LNCaP clone FGC (cell line): ENCODE measurements around the gene PGR.

ENCODE experiments used
- DNase-seq: peaks from one replicate; pipeline ENCODE4 v3.0.0-alpha.2; 2011; ENCODE audit warnings: low read depth
- H3K4me3 ChIP-seq: 2 replicates; pipeline ENCODE4 v1.5.1; 2011; ENCODE audit warnings: mild to moderate bottlenecking, low read depth, low read length, control low read depth
- TF ChIP-seq, protein P1 (sequence below): IDR thresholded peaks from 2 replicates; pipeline ENCODE4 v1.5.1; 2012; ENCODE audit warnings: mild to moderate bottlenecking; ENCODE audit not compliant: control insufficient read depth, insufficient read depth; ENCODE audit errors: extremely low read depth

The PGR gene

DNA sequence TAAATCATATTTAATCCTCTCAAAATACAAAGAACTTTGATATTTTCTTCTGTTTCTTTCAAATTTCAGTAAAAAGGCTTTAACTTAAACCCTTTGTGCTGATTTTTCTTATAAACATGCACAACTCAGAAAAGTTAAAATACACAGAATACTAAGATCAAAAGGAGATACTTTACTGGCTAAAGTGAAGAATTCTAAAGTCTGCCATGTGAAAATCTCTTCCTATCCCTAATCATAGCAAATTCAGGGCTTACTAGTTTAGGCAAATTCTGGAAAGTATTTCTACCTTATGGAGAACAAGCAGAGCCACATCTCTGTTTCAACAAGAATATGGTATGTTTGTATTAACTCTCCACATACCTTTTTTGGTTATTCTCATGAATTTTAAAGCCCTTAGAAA lies 96.6 kb downstream of the PGR start:
- no peak for DNase-seq
- TF ChIP-seq, protein P1, sequence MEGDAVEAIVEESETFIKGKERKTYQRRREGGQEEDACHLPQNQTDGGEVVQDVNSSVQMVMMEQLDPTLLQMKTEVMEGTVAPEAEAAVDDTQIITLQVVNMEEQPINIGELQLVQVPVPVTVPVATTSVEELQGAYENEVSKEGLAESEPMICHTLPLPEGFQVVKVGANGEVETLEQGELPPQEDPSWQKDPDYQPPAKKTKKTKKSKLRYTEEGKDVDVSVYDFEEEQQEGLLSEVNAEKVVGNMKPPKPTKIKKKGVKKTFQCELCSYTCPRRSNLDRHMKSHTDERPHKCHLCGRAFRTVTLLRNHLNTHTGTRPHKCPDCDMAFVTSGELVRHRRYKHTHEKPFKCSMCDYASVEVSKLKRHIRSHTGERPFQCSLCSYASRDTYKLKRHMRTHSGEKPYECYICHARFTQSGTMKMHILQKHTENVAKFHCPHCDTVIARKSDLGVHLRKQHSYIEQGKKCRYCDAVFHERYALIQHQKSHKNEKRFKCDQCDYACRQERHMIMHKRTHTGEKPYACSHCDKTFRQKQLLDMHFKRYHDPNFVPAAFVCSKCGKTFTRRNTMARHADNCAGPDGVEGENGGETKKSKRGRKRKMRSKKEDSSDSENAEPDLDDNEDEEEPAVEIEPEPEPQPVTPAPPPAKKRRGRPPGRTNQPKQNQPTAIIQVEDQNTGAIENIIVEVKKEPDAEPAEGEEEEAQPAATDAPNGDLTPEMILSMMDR: no peak
- H3K4me3 ChIP-seq: no peak overlapping the region

DNA sequence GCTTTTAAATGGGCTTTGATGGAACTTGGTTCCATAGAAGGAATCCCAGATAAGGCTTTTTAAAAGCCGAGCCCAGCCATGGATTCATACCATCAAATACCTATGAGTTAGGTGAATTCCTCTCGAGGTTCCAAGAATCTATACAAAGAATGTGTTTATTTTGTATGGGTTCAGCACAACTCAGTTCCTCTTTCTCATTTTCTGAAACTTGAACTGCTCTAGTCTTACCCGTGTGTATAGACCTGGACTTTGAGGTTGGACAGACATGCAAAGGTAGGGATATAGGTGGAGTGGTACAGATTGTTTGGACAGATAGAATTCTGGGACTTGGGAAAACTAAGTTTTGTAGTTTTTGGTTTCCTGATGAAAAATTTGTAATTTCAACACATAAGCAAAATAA lies 97.9 kb downstream of the PGR start:
- no peak for DNase-seq

DNA sequence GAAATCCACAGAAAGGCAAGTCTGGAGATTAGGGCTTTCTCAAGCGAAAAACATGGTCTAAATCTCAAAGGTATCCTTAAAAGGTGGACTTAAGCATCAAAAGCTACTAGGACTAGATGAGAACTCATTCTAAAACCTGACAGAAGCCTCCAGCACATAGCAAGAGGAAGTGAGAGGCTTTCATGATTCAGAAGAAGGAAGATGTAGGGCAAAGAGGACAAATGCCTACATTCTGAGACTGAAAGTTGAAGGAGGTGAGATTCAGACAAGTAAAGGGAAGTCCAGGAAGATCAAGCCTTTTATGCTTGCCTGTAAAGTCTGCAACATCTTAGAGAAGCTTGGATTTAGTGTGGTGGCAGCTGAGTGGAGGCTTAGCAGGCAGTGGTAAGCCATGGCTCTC lies 98.9 kb downstream of the PGR start:
- no peak overlapping the region for H3K4me3 ChIP-seq
- DNase-seq: no peak
- TF ChIP-seq, protein P1: no peak

More for the DNA sequence above, 97.9 kb downstream of the PGR start:
- TF ChIP-seq, protein P1: no peak
- H3K4me3 ChIP-seq: no peak overlapping the region

DNA sequence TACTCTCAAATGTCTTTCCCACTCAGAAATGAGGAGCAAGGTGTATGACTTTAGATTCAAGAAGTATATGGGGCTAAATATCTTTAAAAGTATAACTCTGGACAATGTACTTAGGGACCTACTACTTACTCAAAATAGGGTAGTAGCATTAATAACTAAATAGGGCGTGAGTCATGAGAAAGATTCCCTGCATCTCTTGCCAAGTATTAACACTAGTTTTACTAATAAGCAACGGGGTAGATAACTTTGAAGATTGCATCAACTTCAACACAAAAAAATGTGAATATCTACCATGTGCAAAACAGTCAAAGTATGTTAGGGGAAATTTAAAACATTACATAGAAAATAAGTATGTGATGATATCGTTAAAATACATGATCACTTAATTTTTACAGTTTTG lies 99.6 kb downstream of the PGR start:
- DNase-seq: no peak
- no peak overlapping the region for H3K4me3 ChIP-seq
- TF ChIP-seq, protein P1: no peak

DNA sequence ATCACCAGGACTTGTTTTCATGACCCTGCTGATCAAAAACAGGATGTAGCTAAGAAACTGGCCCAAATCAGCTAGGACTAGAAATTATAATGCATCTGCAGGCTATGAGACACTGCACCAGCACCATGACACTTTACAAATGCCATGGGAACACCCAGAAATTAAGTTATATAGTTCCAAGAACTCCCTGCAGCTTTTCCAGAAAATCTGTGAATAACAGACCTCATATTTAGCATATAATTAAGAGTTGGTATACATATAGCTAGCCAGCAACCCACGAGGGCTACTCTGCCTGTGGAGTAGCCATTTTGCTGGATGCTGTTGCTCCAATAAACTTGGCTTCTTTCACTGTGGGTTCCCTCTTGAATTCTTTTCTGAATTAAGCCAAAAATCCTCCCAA lies 101.0 kb downstream of the PGR start:
- no peak overlapping the region for H3K4me3 ChIP-seq
- TF ChIP-seq, protein P1: no peak
- DNase-seq: no peak

DNA sequence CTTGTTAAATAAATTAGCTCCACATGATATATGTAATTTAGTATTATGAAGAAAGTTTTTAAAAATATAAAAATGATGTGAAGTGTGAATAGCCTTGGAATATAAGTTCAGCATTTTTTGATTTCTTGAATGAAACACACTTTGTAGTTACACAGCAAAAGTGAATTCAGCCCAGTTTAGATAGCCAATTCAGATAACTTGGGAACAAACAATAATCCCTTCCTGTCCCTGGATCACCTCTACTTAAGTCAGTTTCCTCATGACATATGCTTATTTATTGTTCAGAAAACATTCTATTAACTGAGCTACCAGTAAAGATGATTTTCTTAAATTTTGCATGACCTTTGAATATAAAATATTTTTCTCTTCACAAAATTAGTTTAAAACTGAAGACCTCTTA lies 107.4 kb downstream of the PGR start:
- peak; percentile 85 for DNase-seq

DNA sequence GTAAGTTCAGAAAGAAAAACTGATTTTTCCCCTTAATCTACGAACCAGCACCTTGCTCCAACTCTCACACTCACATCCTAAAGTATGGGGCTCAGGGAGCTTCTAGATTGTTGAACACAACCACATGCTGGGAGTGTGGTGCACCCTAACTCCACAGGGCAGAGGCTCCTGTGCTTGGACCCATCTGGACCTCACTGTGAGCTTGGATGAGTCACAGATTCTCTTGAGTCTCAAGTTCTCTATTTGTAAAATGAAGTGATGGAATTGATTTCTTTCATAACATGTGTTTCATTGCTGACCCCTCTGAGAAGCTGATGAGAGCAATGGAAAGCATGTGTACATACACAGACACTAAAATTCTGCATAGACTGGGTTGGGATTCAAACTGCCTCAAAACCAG lies 109.7 kb downstream of the PGR start:
- TF ChIP-seq, protein P1: no peak
- no peak overlapping the region for H3K4me3 ChIP-seq
- no peak for DNase-seq

More for the DNA sequence above, 107.4 kb downstream of the PGR start:
- no peak overlapping the region for H3K4me3 ChIP-seq
- TF ChIP-seq, protein P1: no peak
